ENCODE measurements around the gene PDE11A.

Gene PDE11A

GRCh38 chr2:177741866-177742265 is 330.7 kb downstream of the PDE11A start:
- no peak for ATAC-seq
- no peak for TF ChIP-seq CSRNP3 (CRISPR knock-in tag; IDR thresholded peaks at IDR 0.05)
- TF ChIP-seq RARB (CRISPR knock-in tag; IDR thresholded peaks at IDR 0.05): no peak
- no peak for TF ChIP-seq ISL1 (CRISPR knock-in tag; IDR thresholded peaks at IDR 0.05)
- TF ChIP-seq ZFP30 (CRISPR knock-in tag; IDR thresholded peaks at IDR 0.05): no peak
- no peak for TF ChIP-seq PPARA (CRISPR knock-in tag; IDR thresholded peaks at IDR 0.05; ENCODE audit: borderline replicate concordance)
- no peak for TF ChIP-seq ZC3H10 (CRISPR knock-in tag; IDR thresholded peaks at IDR 0.05)
- no peak for TF ChIP-seq PATZ1 (CRISPR knock-in tag; IDR thresholded peaks at IDR 0.05; ENCODE audit: borderline replicate concordance)
- TF ChIP-seq TCF4 (CRISPR knock-in tag; IDR thresholded peaks at IDR 0.05; ENCODE audit: borderline replicate concordance): no peak
- TF ChIP-seq TOX (CRISPR knock-in tag; IDR thresholded peaks at IDR 0.05; ENCODE audit: borderline replicate concordance): no peak
- TF ChIP-seq BACH2 (CRISPR knock-in tag; IDR thresholded peaks at IDR 0.05; ENCODE audit: borderline replicate concordance): no peak
- TF ChIP-seq TSHZ2 (CRISPR knock-in tag; IDR thresholded peaks at IDR 0.05): no peak
- no peak for TF ChIP-seq ARNTL (CRISPR knock-in tag; IDR thresholded peaks at IDR 0.05; ENCODE audit: borderline replicate concordance, low read depth)

- ATAC-seq: no peak; the same call in 2 of the 3 replicates
- TF ChIP-seq TSHZ2 (CRISPR knock-in tag; IDR thresholded peaks at IDR 0.05) (no peak), ZNF8 (CRISPR knock-in tag; IDR thresholded peaks at IDR 0.05) (no peak), BACH2 (CRISPR knock-in tag; IDR thresholded peaks at IDR 0.05; ENCODE audit: borderline replicate concordance) (no peak), RARB (CRISPR knock-in tag; IDR thresholded peaks at IDR 0.05) (no peak), TCF4 (CRISPR knock-in tag; IDR thresholded peaks at IDR 0.05; ENCODE audit: borderline replicate concordance) (peak; percentile 62; the same call in 1 of the 2 replicates), CREB5 (CRISPR knock-in tag; IDR thresholded peaks at IDR 0.05; ENCODE audit: low read depth) (no peak), POU6F1 (CRISPR knock-in tag; IDR thresholded peaks at IDR 0.05; ENCODE audit: borderline replicate concordance, low read depth) (no peak)
These were observed 331.9 kb downstream of the PDE11A start for GRCh38 chr2:177740700-177741099.
